Lung (tissue), 12 donors: ENCODE measurements around the gene ZNF618. TPM values are rescaled to one million over a fixed set of nuclear protein-coding genes. Genes with fewer than 3 reads are reported as not detected.

Experiments used
- ATAC-seq: fragments of 200-7000 bp; cut with Tn5 transposase; one replicate; pipeline ENCODE4 v1.9.1; 2020; ENCODE audit warnings: moderate number of reproducible peaks; ENCODE audit not compliant: insufficient read depth, low FRiP score
- DNase-seq, 3 donors: peaks; one replicate each; pipeline ENCODE4 v3.0.0-alpha.2; 2013 to 2017
- H3K27ac ChIP-seq, 2 donors: one replicate each; pipeline ENCODE4 v1.5.1; 2013; ENCODE audit warnings: mild to moderate bottlenecking in 2 of 2, moderate library complexity in 2 of 2, control low read depth in 1 of 2, inconsistent platforms in 1 of 2, low read depth in 1 of 2, low read length in 1 of 2
- H3K27me3 ChIP-seq, 3 donors: one replicate each; pipeline ENCODE4 v1.5.1; 2013; ENCODE audit warnings: low read length in 2 of 3; ENCODE audit not compliant: control insufficient read depth in 3 of 3, insufficient read depth in 3 of 3
- H3K36me3 ChIP-seq, 4 donors: one replicate each; pipeline ENCODE4 v1.5.1; 2013; ENCODE audit warnings: low read length in 4 of 4, mild to moderate bottlenecking in 1 of 4, moderate library complexity in 1 of 4; ENCODE audit not compliant: control insufficient read depth in 4 of 4, insufficient read depth in 4 of 4
- H3K4me1 ChIP-seq, 5 donors: one replicate each; pipeline ENCODE4 v1.5.1; 2013; ENCODE audit warnings: low read length in 5 of 5, mild to moderate bottlenecking in 2 of 5, moderate library complexity in 1 of 5; ENCODE audit not compliant: control insufficient read depth in 5 of 5, insufficient read depth in 5 of 5
- H3K4me3 ChIP-seq: one replicate; pipeline ENCODE4 v1.5.1; 2013; ENCODE audit warnings: mild to moderate bottlenecking, control low read depth, moderate library complexity
- H3K9ac ChIP-seq, 2 donors: one replicate each; pipeline ENCODE4 v1.5.1; 2013; ENCODE audit warnings: low read length in 2 of 2, control low read depth in 1 of 2; ENCODE audit not compliant: insufficient read depth in 1 of 2
- H3K9me3 ChIP-seq, 4 donors: one replicate each; pipeline ENCODE4 v1.5.1; 2013; ENCODE audit warnings: low read length in 3 of 4, mild to moderate bottlenecking in 1 of 4, moderate library complexity in 1 of 4; ENCODE audit not compliant: control insufficient read depth in 4 of 4, insufficient read depth in 3 of 4
- WGBS, 2 donors: extraction: QIAGEN DNeasy Blood & Tissue Kit; methylation state at CpG; one replicate each; pipeline ENCODE4 v1.1.7; 2013; 5-methylcytosine and 5-hydroxymethylcytosine counted together
- polyA plus RNA-seq, 2 donors: library from polyadenylated mRNA; stranded (reverse); fragments of 200-250 nt; gene quantifications; one replicate each; pipeline ENCODE4 v1.2.1, GENCODE V29; 2013
- total RNA-seq, 2 donors: library from RNA; depleted of rRNA in 1 of 2; stranded (reverse); fragments of >200 nt in 1 of 2; gene quantifications; one replicate each; pipeline ENCODE4 v1.2.1, GENCODE V29; 2014 to 2021
- TF ChIP-seq, protein P1 (sequence below): IDR thresholded peaks from 2 replicates; pipeline ENCODE4 v1.5.1; 2012; ENCODE audit warnings: mild to moderate bottlenecking; ENCODE audit errors: control extremely low read depth, extremely low read depth
- donor health status: control.
- donor health status: control.
- donor health status: Bipolar disorder and iron deficiency.
- donor health status: healthy.
- donor health status: DM: yes; HTN: yes; CAD: no.

Gene ZNF618
- total and polyA plus RNA-seq, 4 donors = 1.6 to 16.3 (median 6.0) TPM

DNA sequence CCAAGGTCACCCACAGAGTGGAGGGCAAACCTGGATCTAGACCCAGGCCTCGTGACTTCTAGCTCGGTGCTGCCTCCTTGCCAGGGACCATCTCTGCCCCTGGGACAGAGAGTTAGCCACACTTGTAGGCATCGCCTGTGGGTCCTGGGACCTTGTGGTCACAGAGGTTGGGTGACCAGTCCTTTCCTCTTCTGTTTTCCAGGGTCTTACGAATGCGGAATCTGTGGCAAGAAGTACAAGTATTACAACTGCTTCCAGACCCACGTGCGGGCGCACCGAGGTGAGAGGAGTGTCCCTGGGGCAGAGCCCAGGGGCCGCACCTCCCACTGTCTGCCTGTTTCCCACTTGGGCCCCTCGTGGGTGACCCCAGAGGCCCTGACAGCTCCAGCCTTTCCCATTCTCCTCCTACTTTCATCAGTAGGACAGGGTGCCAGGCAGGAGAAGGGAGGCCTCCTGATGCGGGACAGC, 125.7 kb downstream of the ZNF618 start:
- Histone ChIP-seq H3K9me3 (no peaks in the 10 kb centered on the region), H3K4me1 (peaks cover 0 to 11% (median 3%) of the 10 kb centered on the region in 5 donors), H3K9ac (no peak overlapping the region), H3K4me3 (no peak overlapping the region), H3K36me3 (peaks cover 0 to 30% (median 13%) of the 10 kb centered on the region in 4 donors), H3K27me3 (no peaks in the 10 kb centered on the region), H3K27ac (no peak overlapping the region)
- peak in 1 of 3 donors; percentile 3 for DNase-seq
- TF ChIP-seq, protein P1, sequence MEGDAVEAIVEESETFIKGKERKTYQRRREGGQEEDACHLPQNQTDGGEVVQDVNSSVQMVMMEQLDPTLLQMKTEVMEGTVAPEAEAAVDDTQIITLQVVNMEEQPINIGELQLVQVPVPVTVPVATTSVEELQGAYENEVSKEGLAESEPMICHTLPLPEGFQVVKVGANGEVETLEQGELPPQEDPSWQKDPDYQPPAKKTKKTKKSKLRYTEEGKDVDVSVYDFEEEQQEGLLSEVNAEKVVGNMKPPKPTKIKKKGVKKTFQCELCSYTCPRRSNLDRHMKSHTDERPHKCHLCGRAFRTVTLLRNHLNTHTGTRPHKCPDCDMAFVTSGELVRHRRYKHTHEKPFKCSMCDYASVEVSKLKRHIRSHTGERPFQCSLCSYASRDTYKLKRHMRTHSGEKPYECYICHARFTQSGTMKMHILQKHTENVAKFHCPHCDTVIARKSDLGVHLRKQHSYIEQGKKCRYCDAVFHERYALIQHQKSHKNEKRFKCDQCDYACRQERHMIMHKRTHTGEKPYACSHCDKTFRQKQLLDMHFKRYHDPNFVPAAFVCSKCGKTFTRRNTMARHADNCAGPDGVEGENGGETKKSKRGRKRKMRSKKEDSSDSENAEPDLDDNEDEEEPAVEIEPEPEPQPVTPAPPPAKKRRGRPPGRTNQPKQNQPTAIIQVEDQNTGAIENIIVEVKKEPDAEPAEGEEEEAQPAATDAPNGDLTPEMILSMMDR = no peak
- WGBS, 2 donors = 85 to 90% methylated on average over 12 of the region's 12 CpGs
- ATAC-seq = no peak

- no peak overlapping the region for H3K9ac ChIP-seq
- peaks cover 0 to 31% (median 17%) of the 10 kb centered on the region in 4 donors for H3K36me3 ChIP-seq
- WGBS, 2 donors = 92 to 96% methylated on average over 14 of the region's 14 CpGs
- H3K27me3 ChIP-seq = no peaks in the 10 kb centered on the region
- H3K4me1 ChIP-seq = peaks cover 0 to 11% (median 3%) of the 10 kb centered on the region in 5 donors
- no peak overlapping the region for H3K27ac ChIP-seq
- no peaks in the 10 kb centered on the region for H3K9me3 ChIP-seq
- TF ChIP-seq, protein P1 = no peak
- ATAC-seq (no peak), DNase-seq (peak in 1 of 3 donors; percentile 6)
- H3K4me3 ChIP-seq = no peak overlapping the region
Observed at GRCh38 chr9:114002271-114002985, 126.3 kb downstream of the ZNF618 start.

- Histone ChIP-seq H3K9ac (no peak overlapping the region), H3K4me1 (peaks cover 0 to 11% (median 3%) of the 10 kb centered on the region in 5 donors), H3K27me3 (no peaks in the 10 kb centered on the region), H3K4me3 (no peak overlapping the region), H3K36me3 (peaks cover 0 to 31% (median 18%) of the 10 kb centered on the region in 4 donors), H3K27ac (no peak overlapping the region), H3K9me3 (no peaks in the 10 kb centered on the region)
- ATAC-seq = no peak
- TF ChIP-seq, protein P1 = no peak
- WGBS, 2 donors = 95 to 97% methylated on average over 5 of the region's 5 CpGs
- peak in 1 of 3 donors; percentile 7 for DNase-seq
Observed at GRCh38 chr9:114002986-114003350, 126.9 kb downstream of the ZNF618 start.
